HG03159 (cell line): Measurements from ENCODE around the gene DSCAML1.

Experiments
- ATAC-seq: cut with Tn5 transposase; IDR thresholded peaks from one replicate; pipeline ENCODE4 v1.9.1; 2021; ENCODE audit warnings: mild to moderate bottlenecking, moderate library complexity; ENCODE audit not compliant: unreplicated experiment

The DSCAML1 gene

DNA sequence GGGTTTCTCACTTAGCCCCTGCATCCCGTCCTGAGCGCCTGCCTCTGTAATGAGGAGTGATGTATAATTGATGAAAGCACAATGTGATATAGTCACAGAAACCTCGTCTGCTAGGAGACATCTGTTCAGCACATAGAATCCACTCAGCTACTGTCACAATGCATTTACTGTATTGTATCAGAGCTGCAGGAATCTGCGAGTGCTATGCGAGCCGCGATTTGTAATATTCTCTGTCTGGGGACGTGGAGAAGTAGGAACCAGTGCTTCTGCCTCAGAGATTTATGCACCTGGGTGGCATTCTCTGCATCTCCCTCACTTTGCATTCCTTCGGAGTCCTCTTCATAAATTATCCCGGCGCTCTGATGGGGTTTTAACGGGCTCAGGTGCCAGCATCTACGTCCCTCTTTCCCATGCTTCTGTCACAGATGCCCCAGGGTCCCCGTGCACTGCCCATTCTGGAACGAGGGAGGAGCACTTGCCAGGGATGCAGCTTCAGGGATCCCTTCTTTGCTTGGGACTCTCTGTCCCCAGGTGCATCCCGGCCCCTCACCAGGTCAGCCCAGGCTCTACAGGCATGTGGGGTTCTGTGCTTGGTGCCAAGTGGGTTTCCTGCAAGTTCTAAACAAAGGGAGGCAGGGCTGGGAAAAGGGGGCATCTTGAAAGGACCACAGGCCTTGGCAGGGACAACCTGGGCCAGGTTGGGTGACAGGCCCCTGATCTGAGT is 205.5 kb downstream of the DSCAML1 start:
- ATAC-seq: no peak

DNA sequence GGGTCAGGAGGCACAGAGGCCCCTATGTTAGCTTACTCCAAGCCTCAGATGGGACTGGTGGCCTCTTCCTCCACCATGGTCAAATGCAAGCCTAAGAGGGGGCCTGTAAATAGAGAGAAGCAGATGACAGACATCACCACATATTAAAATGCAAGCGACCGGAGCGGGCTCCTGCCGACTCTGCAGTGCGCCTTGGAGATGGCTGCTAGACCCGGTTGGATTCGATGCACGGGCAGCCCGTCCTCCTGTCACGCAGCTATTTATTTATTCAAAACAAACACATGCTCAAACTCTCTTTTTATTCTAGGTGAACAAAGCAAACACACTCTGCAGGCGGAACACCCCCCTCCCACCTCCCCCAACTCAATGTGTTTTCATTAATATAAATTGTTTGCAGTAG is 208.0 kb downstream of the DSCAML1 start:
- ATAC-seq: no peak

DNA sequence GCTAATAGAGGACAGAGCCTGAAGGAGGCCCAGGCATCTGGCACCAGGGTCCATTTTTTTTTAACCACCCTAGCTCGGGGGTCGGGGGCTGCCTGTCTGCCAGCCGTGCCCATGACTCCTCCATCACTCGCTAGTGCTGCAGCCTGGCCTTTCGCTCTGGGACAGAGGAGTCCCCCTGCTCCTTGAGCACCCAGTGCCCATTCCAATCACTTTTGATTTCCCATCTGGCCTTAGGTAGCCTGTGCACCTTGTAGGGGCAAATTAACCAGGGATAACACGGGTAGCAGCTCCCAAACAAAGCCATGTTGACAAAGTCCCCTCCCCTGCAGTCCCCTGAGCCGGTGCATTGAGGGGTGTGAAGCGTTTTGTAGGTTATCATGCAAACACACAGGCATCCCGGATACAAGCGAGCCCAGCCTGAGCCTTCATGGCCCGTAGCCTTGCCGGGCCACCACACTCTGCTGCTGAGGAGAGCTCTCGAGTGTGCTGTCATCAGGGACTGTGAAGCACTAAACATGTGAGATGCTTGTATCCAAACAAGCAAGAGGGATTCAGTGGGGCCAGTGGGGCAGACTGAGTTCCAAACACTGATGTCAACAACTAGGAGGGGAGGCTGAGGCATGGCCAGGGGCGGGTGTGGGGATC is 208.7 kb downstream of the DSCAML1 start:
- no peak for ATAC-seq

- ATAC-seq: no peak
These were observed 209.6 kb downstream of the DSCAML1 start for GRCh38 chr11:117587416-117587815.

GRCh38 chr11:117586392-117586791 is 210.6 kb downstream of the DSCAML1 start:
- no peak for ATAC-seq

GRCh38 chr11:117585631-117586030 is 211.4 kb downstream of the DSCAML1 start:
- ATAC-seq: no peak

DNA sequence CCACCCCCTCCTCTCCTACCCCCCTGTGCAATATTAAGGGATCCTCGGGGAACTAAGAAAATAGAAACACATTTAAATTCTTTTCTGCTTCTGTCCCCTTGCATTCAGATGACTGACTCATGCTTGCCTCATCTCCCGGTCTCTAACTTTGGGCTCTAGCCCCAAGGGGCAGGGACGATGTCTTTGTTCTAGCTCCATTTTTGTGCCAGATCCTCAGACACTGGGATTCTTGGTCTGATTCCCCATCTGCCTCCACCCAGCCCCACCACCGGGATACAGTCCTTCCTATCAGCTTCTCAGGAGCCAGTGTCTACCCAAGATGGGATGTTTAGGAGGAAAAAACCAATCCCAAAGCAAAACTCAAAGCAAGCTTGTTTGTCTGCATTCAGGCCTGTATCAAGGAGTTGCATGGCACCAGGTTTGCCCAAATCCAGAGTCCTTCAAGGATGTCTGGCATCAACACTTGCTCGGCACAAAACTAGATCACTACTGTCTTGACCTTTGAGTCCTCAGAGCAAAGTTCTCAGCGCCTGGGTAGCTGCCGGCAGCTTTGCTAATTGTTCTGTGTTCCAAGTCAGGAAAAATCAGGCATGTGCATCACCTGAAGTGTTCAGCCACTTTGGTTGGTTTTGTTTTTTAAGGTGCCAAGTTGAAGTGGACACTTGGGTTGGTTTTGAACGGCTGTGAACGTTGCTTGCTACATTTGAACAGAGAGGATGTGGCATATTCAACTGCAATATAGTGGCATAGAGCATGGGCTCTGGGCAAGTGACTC is 212.8 kb downstream of the DSCAML1 start:
- no peak for ATAC-seq

GRCh38 chr11:117583063-117583801 is 213.8 kb downstream of the DSCAML1 start:
- no peak for ATAC-seq

GRCh38 chr11:117582433-117582832 is 214.6 kb downstream of the DSCAML1 start:
- no peak for ATAC-seq

DNA sequence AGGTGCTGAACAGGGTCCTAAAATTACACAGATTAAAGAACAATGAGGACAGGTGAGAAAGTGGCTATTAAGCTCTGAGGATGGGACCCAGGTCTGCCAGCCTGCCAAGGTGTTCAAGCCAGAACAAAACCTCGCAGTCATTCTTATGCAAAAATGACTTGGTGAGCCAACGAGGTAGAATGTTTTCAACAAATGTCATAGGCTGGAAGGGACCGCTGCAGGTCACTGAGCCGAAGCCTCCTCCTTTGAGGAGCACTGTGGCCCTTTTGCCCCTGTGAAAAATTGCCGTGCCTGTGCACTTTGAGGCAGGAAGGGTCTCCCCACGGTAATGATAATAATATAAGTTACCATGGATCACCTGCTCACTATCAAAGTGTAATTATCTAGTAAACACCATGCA is 216.2 kb downstream of the DSCAML1 start:
- ATAC-seq: no peak

GRCh38 chr11:117579161-117579560 is 217.9 kb downstream of the DSCAML1 start:
- ATAC-seq: no peak

- ATAC-seq: no peak
These were observed 221.2 kb downstream of the DSCAML1 start for GRCh38 chr11:117575856-117576255.

GRCh38 chr11:117574551-117574950 is 222.5 kb downstream of the DSCAML1 start:
- ATAC-seq: no peak

- ATAC-seq: no peak
These were observed 223.7 kb downstream of the DSCAML1 start for GRCh38 chr11:117573326-117573725.

- ATAC-seq: no peak
These were observed 224.3 kb downstream of the DSCAML1 start for GRCh38 chr11:117572671-117573070.

- ATAC-seq: no peak
These were observed 224.9 kb downstream of the DSCAML1 start for GRCh38 chr11:117572129-117572528.

DNA sequence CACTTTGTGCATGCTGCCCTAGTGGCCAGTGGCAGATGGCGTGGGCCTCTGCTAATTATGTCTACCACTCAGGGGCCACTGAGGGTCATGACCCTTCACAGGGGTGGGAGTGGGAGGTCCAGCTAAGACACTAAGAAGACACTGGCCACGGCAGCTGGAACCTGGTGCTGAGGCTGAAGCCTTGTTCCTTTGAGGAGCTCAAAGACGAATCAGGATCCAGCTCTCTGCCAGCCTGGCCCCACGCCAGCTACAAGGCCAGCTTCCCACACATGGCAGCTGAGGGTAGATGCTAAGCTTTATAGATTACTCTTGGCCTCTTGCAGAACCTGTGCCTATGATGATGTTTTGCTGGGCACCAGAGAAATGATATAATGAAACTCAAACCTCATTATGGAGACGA is 226.3 kb downstream of the DSCAML1 start:
- no peak for ATAC-seq

- ATAC-seq: no peak
These were observed 227.1 kb downstream of the DSCAML1 start for GRCh38 chr11:117569911-117570310.

DNA sequence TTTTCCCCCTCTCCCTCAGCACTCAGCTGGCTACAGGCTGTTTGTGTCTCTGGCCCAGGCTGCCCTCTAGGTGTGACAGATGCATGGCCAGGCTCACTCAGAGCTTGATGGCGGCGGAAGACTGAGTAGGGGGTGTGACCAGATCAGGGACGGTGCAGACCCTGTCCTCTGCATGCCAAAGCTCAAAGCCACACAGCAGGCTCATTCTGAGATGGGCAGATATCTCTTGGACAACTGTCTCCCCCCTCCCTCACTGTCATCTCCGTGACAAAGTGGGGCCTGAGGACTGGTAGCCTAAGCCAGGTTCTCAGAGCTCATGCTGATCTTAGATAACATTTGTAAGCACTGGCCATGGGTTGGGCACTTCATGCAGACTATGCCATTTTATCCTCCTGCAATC is 231.3 kb downstream of the DSCAML1 start:
- ATAC-seq: no peak

DNA sequence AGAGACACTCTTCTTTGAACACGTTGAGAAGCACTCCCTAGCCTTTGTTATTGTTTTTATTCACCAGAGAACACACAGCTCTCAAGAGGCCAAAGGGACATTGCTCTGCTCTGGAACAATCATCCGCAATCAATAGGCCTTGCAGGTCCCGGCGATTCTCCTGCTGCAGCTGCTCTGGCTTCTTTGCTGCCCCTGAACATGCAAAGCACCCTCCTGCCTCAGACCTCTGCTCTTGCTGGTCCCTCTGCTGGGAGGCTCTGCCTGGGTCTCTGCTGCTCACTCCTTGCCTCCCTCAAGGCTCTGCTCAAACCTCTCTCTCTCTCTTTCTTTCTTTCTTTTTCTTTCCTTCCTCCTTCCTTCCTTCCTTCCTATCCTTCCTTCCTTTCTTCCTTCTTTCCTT is 232.7 kb downstream of the DSCAML1 start:
- ATAC-seq: no peak

GRCh38 chr11:117563556-117563955 is 233.5 kb downstream of the DSCAML1 start:
- ATAC-seq: no peak
